NCI-H1930 (cell line): ENCODE results near the gene DNLZ.
"Not testable (repeated sequence)": the region's sequence is repeated elsewhere in the genome, so short reads cannot be mapped to it uniquely, and the experiment has no call there.

Source experiments
- DNase-seq, 2 experiments: peaks; one replicate each; lab custom pipeline; 2025; lab: John Stamatoyannopoulos, UW

Gene DNLZ

DNA sequence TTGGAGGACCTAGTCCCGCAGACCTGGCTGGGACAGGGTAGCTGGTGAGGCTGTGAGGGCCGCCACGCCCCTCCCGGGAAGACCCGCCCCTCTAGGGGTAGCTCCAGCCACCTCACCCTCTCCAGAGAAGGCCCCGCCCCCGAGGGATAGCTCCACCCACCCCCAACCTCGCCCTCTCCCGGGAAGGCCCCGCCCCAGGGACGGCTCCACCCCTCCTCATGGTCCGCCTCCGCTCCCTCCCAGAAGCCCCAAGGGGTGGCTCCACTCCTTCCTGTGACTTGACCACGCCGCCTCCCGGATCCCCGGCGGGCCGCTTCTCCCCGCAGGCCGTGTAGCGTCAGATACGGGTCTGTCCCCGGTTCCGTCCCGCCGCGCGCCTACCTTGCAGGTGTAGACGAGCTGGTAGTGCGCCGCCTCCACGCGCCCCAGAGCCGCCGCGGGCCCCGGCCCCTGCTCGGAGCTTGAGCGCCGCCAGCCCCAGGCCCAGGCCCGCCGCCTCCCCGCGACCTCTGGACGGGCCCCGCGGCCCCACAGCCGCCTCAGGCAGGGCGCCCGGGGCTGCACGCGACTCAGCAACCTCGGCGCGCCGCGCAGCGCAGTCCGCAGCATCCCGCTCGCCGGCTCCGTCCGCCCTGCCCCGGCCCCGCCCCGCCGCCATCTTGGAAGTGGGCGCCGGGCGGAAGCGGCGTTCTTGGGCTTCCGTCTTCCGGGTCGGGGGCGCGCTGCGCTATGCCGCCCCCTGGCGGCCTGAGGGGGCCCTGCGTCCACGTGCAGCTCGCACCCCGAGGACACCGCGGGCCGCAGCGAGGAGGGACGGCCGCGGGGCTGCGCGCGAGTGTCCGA lies at the start of gene DNLZ:
Gene DNLZ (minus strand): TSS at position 639 of the 843 bp plus-strand sequence. CDS start 30 bp downstream, at position 609.
- peak; percentile 76 to 89 for DNase-seq

DNA sequence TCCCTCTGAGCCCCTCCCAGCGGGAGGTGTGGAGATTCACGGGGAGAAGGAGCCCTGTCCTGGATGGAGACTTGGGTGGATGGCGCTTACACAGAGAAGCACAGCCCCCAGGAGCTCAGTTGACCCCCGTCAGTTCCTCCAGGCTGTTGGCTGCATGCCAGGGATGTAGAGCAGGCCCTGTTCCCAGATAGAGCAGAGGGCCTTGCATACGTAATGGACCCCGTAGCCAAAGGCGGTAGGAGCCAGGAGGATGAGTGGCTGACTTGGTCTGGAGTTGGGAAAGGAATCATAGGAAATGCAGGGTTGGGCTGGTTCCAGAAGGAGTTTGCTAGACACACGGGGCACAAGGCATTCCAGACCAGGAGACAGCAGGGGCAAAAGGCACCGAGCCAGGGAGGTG lies 49.4 kb upstream of the DNLZ start:
- no peak for DNase-seq

DNA sequence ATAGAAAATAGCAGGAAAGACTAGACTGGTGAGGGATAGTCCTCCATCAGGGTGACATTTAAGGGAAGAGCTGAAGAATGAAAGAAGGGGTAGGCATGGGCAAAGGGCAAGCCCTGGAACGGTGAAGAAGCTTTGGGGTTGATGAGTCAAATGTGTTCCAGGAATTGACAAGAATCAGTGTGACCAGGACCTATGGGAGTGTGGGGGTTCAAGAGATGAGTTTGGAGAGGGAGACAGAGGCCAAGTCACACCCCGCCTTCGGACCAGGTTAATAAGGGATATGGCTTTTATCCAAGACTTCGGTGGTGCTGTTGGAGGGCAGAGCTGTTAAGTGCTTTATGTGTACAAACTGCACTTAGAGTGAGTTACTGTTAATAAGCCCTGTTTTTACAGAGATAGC lies 47.8 kb upstream of the DNLZ start:
- no peak for DNase-seq

DNA sequence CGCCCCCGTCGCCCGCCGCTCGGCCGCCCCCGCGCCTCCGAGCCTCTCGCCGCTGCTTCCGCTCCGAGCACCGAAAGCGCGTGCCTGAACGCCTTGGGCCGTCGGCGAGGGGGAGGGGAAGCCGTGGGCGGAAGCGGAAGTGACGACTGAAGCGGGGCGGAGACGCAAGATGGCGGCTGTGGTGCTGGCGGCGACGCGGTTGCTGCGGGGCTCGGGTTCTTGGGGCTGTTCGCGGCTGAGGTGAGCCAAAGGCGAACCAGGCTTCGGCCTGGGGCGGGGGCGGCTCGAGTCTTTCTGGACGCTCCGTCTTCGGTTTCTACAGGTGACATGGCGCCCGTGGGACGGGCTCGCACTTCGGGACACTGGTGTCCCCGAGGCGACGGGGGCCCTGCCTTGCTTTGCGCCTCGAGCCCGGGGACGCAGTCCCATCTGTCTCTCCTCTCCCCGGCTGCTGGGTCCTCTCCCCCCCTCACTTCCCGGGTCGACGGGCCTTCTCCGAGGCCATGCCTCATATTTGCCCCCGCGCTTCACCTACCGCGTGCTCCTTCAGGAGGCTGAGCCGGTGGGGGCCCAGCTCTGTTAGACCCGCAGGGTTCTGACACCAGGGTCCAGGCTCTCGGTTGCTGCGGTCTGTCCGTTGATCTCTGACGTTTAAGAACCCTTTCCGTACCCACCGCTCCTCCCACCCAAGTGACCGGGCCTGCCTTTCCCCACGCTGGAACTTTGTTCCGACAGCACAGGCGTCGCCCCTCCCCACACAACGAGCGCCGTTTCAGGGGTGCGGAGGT lies 47.1 kb upstream of the DNLZ start, which contains the start of the genes ENTR1 and PMPCA:
Gene ENTR1 (minus strand): TSS at position 115 of the 788 bp plus-strand sequence. CDS start 217 bp downstream, outside the sequence.
Gene PMPCA (plus strand): TSS at position 159 of the 788 bp plus-strand sequence. CDS start 11 bp downstream, at position 170.
- peak; percentile 62 to 83 for DNase-seq

- no peak for DNase-seq
Measured at GRCh38 chr9:136409557-136410455, 46.3 kb upstream of the DNLZ start.

- DNase-seq: no peak
Measured at GRCh38 chr9:136407911-136408310, 44.4 kb upstream of the DNLZ start.

DNA sequence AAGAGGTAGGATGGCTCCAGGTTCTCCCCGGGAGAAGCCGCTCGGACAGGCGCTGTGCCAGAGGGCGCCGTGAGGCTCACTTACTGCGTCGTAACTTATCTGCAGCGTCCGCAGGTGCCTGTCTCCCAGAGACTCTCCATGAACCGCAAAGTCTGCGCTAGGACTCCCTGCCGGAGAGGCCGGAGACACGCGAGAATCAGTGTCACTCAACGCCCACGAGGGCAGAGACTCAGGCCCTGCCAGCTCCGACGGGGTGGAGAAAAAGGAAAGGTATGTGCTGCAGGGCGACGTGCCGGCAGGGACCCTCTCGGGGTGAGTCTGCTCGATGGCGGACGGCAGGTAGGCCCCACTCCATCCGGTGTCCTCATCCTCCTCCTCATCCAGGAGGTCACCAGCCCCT lies 43.5 kb upstream of the DNLZ start:
- not testable (repeated sequence) for DNase-seq

GRCh38 chr9:136405904-136406303 lies 42.4 kb upstream of the DNLZ start:
- DNase-seq: not testable (repeated sequence)

DNA sequence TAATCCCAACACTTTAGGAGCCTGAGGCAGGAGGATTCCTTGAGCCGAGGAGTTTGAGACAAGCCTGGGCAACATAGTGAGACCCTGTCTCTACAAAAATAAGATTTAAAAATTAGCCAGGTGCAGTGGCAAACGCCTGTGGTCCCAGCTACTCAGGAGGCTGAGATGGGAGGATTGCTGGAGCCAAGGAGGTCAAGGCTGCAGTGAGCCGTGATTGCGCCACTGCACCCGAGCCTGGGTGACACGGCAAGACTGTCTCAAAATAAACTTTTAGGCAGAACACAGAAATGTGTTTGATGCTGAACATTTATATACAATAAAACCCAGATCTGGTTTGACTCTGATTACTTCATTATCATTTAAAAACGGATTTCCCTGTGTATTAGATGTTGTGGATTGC lies 41.9 kb upstream of the DNLZ start:
- DNase-seq: no peak

DNA sequence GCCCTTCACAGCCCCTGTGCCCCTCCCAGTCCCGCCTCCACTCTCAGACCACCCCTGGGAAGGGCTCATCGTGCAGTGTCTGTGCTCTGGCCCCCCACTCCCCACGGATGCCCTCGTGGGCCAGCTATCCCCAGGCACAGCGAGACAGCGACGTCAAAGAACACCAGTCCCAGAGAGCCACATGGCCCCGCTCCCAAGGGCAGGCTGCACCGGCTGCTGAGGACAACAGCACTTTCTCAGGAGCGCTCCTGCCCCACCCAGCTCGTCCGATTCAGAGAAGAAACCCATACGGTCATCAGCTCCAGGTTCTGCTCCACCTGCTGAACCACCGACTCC lies 41.2 kb upstream of the DNLZ start:
- no peak for DNase-seq

- no peak for DNase-seq
Measured at GRCh38 chr9:136403915-136404800, 40.6 kb upstream of the DNLZ start.

DNA sequence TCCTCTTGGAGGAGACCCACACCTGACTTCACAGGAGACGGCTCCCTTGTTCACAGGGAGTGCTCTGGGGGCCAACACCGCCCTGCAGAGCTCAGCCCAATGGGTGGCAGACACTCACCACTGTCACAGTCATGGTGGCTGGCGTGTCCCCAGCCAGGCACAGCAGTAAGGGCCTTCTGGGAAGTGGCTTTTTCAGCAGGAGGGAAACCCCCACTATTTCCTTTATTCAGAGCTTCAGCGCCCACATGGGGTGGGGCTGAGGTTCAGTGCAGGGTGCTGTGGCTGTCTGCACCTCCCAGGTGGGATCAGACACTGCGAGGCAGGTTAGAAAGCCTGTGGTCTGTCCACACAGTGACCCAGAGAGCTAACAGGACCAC lies 40.0 kb upstream of the DNLZ start:
- no peak for DNase-seq

GRCh38 chr9:136402067-136402466 lies 38.5 kb upstream of the DNLZ start:
- DNase-seq: no peak

DNA sequence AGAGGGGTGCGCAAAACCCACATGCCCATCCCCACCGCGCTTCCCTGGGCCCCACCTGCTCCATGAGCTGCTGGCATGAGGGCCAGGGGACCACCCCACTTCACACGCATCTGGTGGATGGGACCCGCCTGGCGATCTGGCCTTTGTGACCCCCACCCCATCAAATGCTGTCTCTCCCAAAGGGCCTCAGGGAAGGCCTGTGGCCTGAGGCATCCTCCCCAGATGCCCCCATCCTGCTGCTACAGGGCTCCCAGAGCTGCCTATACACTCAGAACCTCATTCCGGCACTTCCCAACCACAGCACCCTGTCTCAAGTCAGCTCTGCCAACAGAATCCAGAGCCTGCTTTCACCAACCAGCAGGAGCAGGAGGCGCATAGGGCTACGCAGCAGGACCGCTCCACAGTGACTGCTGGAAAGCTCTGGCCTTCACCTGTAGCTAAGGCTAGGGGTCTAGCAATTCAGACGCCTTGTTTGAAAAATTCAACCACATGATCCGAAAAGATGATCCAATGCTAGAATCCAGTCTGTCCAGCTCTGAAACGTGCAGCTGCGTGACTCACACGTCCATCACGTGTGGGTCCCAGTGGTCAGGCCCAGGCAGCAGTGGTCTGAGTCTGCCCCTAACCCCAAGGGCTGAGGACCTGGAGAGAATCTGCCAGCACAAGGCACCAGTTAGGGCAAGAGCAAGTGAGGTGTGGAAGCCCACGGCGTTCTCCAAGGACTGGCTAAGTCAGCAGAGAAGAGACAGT lies 37.8 kb upstream of the DNLZ start:
- DNase-seq: no peak

DNA sequence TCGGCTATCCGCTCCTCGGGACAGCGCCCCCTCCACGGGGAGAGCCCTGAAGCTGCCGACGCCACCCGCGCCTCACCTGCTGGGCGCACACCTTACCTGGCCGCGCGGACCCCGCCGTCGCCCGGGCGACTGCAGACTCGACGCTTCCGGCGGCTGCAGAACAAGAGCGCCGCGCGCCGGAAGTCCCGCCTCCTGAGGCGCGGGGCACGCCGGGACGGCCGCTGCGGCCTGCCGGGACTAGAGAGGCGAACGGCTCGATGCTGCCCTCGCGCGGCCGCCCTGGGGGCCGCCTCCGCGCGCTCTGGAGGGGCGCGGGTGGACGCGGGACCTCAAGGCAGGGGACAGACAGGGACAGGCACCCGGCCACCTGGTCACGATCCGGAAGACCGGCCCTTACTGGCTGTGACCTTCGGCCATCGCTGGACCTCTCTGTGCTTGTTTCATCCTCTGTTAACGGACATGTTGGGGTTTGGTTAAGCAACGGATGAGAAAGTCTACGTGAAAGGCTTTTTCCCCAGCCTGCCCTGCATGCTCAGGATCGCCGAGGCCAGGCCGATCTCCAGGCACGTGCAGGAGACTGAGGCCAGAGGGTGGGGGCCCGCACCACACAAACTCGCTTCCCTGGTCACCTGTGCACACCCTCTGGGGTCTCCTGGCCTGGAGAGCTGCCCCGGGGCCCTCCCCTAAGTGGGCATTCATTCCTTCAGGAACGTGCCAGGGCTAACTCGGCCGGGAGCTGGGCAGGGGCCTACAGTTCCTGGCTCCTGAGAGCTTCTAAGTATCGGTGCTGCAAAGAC lies 36.7 kb upstream of the DNLZ start, which contains the start of gene SNAPC4:
Gene SNAPC4 (minus strand): TSS at position 133 of the 797 bp plus-strand sequence. CDS start 1,742 bp downstream, outside the sequence.
- DNase-seq: peak; percentile 81 to 92

DNA sequence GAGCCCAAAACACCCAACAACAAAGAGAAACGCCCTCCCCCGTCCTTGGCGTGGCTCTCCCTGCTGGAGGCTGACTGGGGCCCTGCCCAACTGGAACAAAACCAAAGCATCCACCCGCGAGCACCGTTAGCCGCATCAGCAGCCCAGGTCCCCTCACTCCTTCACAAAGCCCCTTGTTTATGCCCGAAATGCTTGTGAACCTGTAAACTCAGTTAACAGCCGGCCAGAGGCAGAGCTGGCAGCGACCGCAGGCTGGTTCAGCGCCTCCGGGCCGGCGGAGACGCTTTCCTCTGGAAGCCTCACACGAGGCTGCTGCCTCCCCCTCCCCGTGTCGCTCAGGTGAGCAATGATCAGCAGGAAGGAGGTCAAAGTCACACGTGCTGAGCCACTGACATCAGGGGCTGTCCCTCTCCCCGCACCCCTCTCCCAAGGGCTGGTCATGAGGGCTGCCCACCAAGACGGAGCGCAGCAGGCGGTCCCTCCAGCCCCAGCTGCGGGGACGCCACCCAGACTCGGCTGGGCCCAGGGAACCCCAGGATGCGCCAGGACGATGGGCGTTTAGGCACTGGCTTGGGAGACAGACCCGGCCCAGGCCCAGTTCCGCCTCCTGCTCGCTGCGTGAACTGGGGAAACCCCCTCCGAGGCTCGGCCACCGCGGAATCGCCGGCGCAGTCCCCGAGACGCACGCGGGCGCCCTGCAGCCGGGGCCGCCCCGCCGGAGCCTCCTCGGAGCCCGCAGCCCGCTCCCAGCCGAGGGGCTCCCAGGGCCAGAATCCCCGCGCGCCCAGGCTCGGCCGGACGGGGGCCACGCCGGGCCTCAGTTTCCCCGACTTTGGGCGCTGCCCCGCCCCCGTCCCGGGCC lies 35.9 kb upstream of the DNLZ start:
- DNase-seq: no peak

- no peak for DNase-seq
Measured at GRCh38 chr9:136398286-136398685, 34.7 kb upstream of the DNLZ start.

- DNase-seq: no peak
Measured at GRCh38 chr9:136397643-136398042, 34.1 kb upstream of the DNLZ start.
